Hindlimb muscle (tissue), 1 donor: ENCODE measurements around the gene EFHD1. TPM values are rescaled to one million over a fixed set of nuclear protein-coding genes. Genes with fewer than 3 reads are reported as not detected.
"Not testable (repeated sequence)": the region's sequence is repeated elsewhere in the genome, so short reads cannot be mapped to it uniquely, and the experiment has no call there.

Experiments
- DNase-seq: peaks from one replicate; pipeline ENCODE4 v3.0.0-alpha.2; 2013
- polyA plus RNA-seq: library from polyadenylated mRNA; unstranded; fragments of 120-200 nt; gene quantifications from one replicate; pipeline ENCODE4 v1.2.1, GENCODE V29; 2013; ENCODE audit not compliant: insufficient read length

The EFHD1 gene
- polyA plus RNA-seq, 1 donor = 26.3 TPM

DNA sequence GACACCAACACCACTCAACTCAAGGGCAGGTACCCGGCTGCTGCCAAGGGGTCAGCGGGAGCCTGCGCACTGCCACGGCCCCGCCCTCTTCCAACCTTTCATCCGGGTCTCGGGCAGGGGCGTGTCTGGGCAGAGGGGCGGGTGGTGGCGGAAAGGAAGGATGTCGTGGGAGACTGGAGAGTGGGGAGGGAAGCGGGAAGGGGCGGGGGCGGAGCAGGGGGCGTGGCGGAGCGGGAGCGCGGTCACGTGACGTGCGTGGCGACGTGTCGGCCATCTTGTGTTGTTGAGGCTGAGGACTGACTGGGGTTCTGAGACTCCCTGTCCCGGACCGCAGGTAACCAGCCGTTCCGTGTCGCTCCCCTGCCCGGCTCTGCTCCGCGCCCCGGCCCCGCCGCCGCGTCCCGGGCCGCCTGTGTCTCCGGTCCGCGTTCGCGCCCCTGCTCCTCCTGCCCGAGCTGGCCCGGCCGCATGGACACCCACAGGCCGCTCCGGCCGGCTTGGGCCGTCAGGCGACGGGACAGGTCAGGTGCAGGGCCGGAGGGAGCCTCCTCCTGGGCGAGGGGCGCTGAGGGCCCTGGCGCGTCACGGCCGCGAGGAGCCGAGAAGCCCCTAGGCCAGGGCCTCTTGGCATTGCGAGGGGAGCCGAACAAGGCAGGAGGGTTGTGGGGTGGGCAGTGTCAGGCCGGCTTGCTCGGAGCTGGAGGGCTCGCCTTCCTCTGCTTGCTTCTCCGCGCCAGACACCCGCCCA, 63.8 kb downstream of the EFHD1 start, which contains the start of gene GIGYF2:
Gene GIGYF2, plus strand, starts transcription at position 273 of the 748 bp plus-strand sequence. CDS start 37,867 bp downstream, outside the sequence.
- DNase-seq = peak; percentile 95

DNA sequence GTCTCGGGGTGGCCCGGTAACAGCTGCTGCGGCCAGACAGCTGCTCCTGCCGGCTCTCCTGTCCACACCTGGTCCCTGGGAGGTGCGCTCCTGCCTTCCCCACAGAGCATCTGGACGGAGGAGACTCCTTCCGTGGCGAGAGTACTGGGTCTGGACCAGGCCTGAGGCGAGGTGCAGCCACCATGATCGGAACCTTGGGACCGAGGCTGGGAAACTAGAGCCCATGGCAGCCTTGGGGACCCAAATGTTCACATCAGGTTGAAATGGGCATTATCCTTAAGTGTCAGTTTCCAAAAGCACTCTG, 64.4 kb downstream of the EFHD1 start:
- DNase-seq = no peak

DNA sequence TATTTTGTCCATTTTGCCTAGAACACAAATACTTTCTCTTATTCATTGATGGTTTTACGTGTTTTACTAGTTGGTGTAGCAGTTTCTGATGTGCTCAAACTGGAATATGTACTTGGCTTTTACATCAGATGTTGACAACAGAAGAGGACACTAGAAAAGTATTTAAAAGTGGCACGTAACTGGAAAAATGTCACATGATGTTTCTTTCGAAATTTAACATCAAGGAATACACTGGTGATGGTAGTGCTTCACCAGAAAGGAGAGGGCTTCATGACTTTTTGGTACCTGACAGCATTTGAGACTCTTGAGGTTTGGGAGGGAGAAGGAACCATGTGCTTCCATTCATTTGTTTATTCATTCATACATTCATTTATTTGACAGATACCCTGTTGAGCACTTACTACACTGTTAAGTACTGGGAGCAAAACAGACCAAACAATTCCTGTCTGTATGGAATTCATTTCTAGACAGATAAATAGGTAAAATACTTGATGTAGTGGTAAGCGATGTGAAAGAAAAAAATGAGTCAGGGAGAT, 65.2 kb downstream of the EFHD1 start:
- no peak for DNase-seq

DNA sequence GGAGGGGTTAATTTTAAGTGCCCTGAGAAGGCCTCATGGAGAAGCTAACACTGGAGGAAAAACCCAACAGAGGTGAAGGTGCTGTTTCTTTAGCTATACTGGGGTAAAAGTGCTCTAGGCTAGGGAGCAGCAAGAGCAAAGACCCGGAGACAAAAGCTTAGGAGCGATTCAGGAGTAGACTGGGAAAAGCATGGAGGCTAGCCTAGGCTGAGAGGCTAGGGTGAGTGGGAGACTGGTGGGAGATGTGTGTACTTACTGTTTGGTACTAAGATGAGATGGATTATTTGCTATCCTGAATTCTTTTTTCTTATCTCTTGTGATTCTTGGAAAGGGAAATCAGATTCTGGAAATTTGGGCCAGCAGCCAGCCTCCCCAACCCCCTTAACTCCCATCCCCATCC, 65.7 kb downstream of the EFHD1 start:
- no peak for DNase-seq

DNA sequence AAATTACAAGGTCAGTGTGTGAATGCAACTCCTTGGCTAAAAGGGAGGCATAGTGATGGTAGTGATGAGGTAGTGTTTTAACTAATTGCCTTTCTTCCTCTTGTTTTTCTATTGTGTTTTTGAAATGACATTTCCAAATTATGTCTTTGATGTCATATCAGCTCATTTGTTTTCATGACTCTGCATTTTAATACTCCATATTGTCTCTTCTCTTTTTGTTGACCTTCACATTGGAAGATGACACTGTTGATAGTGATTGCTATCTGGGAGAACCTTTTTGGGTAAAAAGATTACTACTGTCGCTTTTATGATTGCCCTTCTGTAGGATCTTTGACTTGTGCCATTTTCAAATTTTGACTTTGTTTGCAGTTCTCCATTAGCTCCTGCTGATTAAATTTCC, 66.8 kb downstream of the EFHD1 start:
- DNase-seq = no peak

DNA sequence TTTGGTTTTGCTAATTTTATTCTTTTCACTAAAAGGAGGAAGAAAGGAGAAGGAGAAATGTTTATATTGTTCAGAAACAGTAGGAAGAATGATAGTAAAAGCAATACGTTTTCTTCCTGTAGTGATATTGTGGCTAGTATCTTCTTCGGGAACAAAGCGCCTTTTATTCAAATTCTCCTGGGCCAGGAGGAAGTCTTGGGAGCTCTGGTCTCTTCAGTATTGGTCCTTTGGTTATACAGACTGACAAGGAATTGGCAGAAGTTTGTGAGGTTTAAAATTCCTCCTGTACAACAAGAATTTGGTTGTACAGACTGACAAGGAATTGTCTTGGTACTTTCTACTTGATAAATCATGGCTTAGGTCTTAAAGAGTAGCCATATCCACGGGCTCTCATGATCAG, 73.7 kb downstream of the EFHD1 start:
- no peak for DNase-seq

DNA sequence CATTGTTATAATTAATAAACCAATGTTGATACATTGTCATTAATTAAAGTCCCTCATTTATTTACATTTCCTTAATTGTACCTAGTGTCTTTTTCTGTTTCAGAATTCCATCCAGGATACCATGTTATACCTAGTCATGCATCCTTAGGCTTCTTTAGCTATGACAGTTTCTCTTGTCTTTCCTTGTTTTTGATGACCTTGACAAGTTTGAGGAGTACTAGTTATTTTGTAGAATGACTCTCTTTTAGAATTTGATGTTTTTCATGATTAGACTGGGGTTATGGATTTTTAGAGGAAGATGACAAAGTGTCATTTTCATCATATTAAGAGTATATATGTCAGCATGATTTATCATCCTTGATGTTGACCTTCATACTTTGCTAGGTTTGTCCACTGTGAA, 80.1 kb downstream of the EFHD1 start:
- DNase-seq = no peak

DNA sequence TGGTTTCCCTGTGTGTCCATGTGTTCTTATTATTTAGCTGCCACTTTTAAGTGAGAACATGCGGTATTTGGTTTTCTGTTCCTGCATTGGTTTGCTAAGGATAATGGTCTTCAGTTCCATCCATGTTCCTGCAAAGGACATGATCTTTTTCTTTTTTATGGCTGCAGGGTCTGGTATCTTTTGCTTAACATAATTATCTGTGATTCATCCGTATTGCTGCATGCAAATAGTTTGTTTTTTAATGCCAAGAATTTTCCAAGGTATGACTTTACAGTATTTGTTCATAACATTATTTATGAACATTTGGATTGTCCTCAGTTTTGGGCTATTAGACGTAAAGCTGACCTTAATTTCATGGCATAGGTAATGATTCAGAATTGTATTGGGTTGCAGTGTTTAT, 81.6 kb downstream of the EFHD1 start:
- no peak for DNase-seq

DNA sequence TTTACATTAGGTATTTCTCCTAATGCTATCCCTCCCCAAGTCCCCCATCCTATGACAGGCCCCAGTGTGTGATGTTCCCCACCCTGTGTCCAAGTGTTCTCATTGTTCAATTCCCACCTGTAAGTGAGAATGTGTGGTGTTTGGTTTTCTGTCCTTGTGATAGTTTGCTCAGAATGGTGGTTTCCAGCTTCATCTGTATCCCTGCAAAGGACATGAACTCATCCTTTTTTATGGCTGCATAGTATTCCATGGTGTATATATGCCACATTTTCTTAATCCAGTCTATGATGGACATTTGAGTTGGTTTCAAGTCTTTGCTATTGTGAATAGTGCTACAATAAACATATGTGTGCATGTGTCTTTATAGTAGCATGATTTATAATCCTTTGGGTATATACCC, 86.7 kb downstream of the EFHD1 start:
- not testable (repeated sequence) for DNase-seq

DNA sequence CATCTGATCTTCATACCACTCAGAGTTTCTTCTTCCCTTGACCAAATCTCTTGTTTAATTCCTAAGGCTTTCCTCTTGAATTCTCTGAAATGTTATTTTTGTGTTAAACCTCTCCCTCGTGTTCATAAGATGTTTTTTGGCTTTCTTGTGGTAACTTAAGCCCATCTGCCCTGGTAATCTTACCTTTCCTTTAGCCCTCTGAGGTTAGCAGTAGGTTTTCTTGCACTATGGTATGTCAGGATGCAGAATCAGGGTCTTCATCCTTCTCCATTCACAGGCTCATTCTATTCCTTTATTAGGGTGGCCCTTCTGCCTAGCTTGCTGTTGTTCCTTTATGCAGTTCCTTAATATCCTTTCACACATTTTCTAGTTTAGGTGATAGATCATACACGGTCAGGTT, 87.9 kb downstream of the EFHD1 start:
- no peak for DNase-seq

DNA sequence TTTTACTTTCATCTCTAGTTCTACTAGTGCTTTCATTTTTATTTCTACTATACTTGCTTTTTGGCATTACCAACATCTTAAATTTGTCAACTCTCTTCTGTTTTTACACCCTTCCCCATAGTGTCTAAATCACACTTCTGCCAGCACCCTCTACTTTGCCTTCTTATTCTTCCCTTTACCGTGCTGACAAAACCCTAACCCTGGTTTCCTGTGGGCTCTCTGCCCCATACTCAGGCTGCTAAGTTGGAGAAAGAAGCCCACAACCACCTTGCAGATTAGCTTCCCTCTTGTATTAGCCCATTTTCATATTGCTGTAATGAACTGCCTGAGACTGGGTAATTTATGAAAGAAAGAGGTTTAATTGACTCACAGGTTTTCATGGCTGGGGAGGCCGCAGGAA, 88.5 kb downstream of the EFHD1 start:
- DNase-seq = no peak

DNA sequence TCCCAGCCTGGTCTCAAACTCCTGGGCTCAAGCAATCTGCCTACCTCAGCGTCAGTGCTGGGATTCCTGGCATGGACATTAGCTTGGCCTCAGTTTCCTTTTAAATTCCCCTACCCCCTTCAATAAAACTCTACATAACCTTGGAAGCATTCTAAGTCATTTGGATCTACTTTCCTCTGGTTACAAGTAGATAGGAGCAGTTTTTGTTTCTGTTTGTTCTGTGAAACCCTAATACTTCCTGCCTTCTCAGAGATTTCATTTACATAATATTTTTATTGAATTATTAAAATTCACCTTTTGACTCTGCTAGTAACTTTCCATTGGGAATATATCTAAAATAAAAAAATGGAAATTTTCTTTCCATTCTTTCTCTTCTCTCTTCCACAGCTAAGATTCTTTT, 89.6 kb downstream of the EFHD1 start:
- DNase-seq = no peak

DNA sequence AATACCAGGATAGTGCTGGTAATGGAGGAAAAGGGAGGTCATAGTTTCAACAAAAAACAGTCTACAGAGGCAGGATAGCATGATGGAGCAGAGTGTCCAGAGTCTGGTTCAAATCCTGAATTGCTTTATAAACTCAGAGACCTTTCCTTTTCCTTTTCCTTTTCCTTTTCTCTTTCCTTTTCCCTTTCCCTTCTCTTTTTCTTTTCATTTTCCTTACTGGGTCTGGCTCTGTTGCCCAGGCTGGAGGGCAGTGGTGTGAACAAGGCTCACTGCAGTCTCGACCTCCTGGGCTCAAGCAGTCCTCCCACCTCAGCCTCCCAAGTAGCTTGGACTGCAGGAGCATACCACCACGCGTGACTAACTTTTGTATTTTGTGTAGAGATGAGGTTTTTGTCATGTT, 95.4 kb downstream of the EFHD1 start:
- no peak for DNase-seq

DNA sequence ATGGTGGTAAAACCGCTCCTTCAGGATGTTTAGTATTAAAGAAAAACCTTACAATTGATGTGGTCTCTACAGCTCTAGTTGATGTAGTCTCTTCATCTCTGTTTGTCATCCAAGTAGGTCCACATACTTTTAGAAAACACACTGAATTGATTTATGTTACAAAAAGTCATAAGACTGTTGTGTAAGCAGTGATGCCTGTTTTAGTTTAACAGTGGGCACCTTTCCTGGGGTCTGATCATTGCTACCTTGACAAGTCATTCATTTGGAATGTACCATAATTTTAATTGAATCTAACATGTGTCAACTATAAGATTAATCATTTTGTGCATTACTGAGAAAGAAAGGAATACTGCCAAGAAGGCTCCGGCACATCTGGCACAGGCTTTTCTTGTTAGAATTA, 98.1 kb downstream of the EFHD1 start:
- DNase-seq = no peak

Other genes starting within 250 kb of the EFHD1 start
- not detected for gene ALPG, start 226.8 kb upstream of the EFHD1 start, polyA plus RNA-seq
- not detected for gene ALPI, start 177.5 kb upstream of the EFHD1 start, polyA plus RNA-seq
- gene ECEL1, start 145.8 kb upstream of the EFHD1 start, polyA plus RNA-seq = 0.39 TPM
- 2.2 TPM for gene PRSS56, start 113.2 kb upstream of the EFHD1 start, polyA plus RNA-seq
- 173 TPM for gene CHRND, start 107.4 kb upstream of the EFHD1 start, polyA plus RNA-seq
- 167 TPM for gene CHRNG, start 93.9 kb upstream of the EFHD1 start, polyA plus RNA-seq
- 6.7 TPM for gene TIGD1, start 83.0 kb upstream of the EFHD1 start, polyA plus RNA-seq
- 134 TPM for gene EIF4E2, start 82.9 kb upstream of the EFHD1 start, polyA plus RNA-seq
- 41.3 TPM for gene GIGYF2, start 63.7 kb downstream of the EFHD1 start, polyA plus RNA-seq
- 0.26 TPM for gene KCNJ13, start 143.0 kb downstream of the EFHD1 start, polyA plus RNA-seq
- gene SNORC, start 236.7 kb downstream of the EFHD1 start, polyA plus RNA-seq = 1.9 TPM